22Rv1 (cell line): ENCODE measurements around the gene PTPRC.

Source experiments
- CTCF ChIP-seq: fragments of 450-650 bp; IDR thresholded peaks from 2 replicates; pipeline ENCODE4 v1.5.1; 2017; ENCODE audit warnings: mild to moderate bottlenecking
- ZFX ChIP-seq: fragments of 450-650 bp; IDR thresholded peaks from 2 replicates; pipeline ENCODE4 v1.6.1; 2017; ENCODE audit warnings: antibody characterized with exemption, borderline replicate concordance

GRCh38 chr1:198734323-198735008 is 95.6 kb downstream of the PTPRC start:
- no peak for TF ChIP-seq CTCF
- no peak for TF ChIP-seq ZFX
